NCI-H510A (cell line): Measurements from ENCODE around the gene ATXN1.
"Not testable (repeated sequence)": the region's sequence is repeated elsewhere in the genome, so short reads cannot be mapped to it uniquely, and the experiment has no call there.

Source experiments
- DNase-seq: peaks from one replicate; lab custom pipeline; 2025; lab: John Stamatoyannopoulos, UW

ATXN1 gene

GRCh38 chr6:16720861-16721260 lies 40.4 kb downstream of the ATXN1 start:
- DNase-seq = no peak

GRCh38 chr6:16719488-16719887 lies 41.8 kb downstream of the ATXN1 start:
- DNase-seq = no peak

- no peak for DNase-seq
Measured at GRCh38 chr6:16718356-16718755, 42.9 kb downstream of the ATXN1 start.

- DNase-seq = no peak
Measured at GRCh38 chr6:16717275-16717942, 43.9 kb downstream of the ATXN1 start.

GRCh38 chr6:16716321-16716858 lies 44.9 kb downstream of the ATXN1 start:
- DNase-seq = no peak

GRCh38 chr6:16713597-16713996 lies 47.7 kb downstream of the ATXN1 start:
- no peak for DNase-seq

- DNase-seq = no peak
Measured at GRCh38 chr6:16712931-16713484, 48.3 kb downstream of the ATXN1 start.

- DNase-seq = no peak
Measured at GRCh38 chr6:16712255-16712930, 48.9 kb downstream of the ATXN1 start.

- DNase-seq = no peak
Measured at GRCh38 chr6:16711546-16712254, 49.6 kb downstream of the ATXN1 start.

GRCh38 chr6:16706911-16707783 lies 54.1 kb downstream of the ATXN1 start:
- DNase-seq = no peak

- not testable (repeated sequence) for DNase-seq
Measured at GRCh38 chr6:16706491-16706890, 54.8 kb downstream of the ATXN1 start.

- no peak for DNase-seq
Measured at GRCh38 chr6:16706029-16706428, 55.2 kb downstream of the ATXN1 start.

- no peak for DNase-seq
Measured at GRCh38 chr6:16705081-16705993, 55.9 kb downstream of the ATXN1 start.

GRCh38 chr6:16704401-16705045 lies 56.7 kb downstream of the ATXN1 start:
- DNase-seq = no peak

GRCh38 chr6:16702627-16703378 lies 58.5 kb downstream of the ATXN1 start:
- not testable (repeated sequence) for DNase-seq

GRCh38 chr6:16700916-16701234 lies 60.4 kb downstream of the ATXN1 start:
- no peak for DNase-seq

- no peak for DNase-seq
Measured at GRCh38 chr6:16700202-16700915, 60.9 kb downstream of the ATXN1 start.

GRCh38 chr6:16698997-16699868 lies 62.0 kb downstream of the ATXN1 start:
- no peak for DNase-seq
